HCT116 (cell line): ENCODE data around the gene CDKL2. TPM values are rescaled to one million over a fixed set of nuclear protein-coding genes. Genes with fewer than 3 reads are reported as not detected.

ENCODE experiments used
- ATAC-seq: fragments of 200-7000 bp; cut with Tn5 transposase; 2 replicates; pipeline ENCODE4 v1.9.1; 2020; ENCODE audit warnings: mild to moderate bottlenecking, moderate library complexity
- BruUV-seq: library from RNA; stranded (reverse); fragments of 400-500 nt; replicated peaks from 2 replicates; lab custom pipeline; 2021; lab: Mats Ljungman, UMichigan
- CTCF ChIA-PET: fragments of 300-600 bp; sonication (Branson Sonifier 250); formaldehyde crosslinking; loops from one replicate; lab custom pipeline; 2021; ENCODE audit warnings: antibody characterized with exemption; lab: Charles Lee
- POLR2A ChIA-PET: fragments of 300-600, 350-600 bp; sonication (Branson Sonifier 250); formaldehyde crosslinking; loops from one replicate; lab custom pipeline; 2021; ENCODE audit warnings: antibody characterized with exemption; lab: Charles Lee
- RAD21 ChIA-PET, 2 experiments: fragments of 300-600 bp; sonication (Branson Sonifier 250); formaldehyde crosslinking; loops; one replicate each; lab custom pipeline; 2023; ENCODE audit warnings: low total read pairs in 2 of 2; ENCODE audit not compliant: uncharacterized antibody in 2 of 2, unreplicated experiment in 2 of 2, low non-redundant PET in 1 of 2; lab: Charles Lee
- DNase-seq: peaks from one replicate; pipeline ENCODE4 v3.0.0-alpha.2; 2010; ENCODE audit warnings: low read depth, low spot score
- H2AFZ ChIP-seq: fragments of 200-600 bp; shearing (Covaris generic), sonication (generic); 2 replicates; pipeline ENCODE4 v1.6.1; 2017; ENCODE audit warnings: low read depth, mixed run types, mixed read lengths, antibody characterized with exemption, low read length; ENCODE audit not compliant: poor library complexity, severe bottlenecking
- H3K27ac ChIP-seq: 2 replicates; pipeline ENCODE4 v1.5.1; 2012; ENCODE audit warnings: low read depth, low read length
- H3K27me3 ChIP-seq: fragments of 200-600 bp; sonication (generic); 2 replicates; pipeline ENCODE4 v1.6.1; 2016; ENCODE audit warnings: mixed run types, low read length, mixed read lengths; ENCODE audit not compliant: insufficient read depth
- H3K36me3 ChIP-seq, 2 experiments: fragments of 200-500 bp in 1 of 2; fragments of 200-600 bp in 1 of 2; sonication (Bioruptor generic) in 1 of 2; sonication (generic) in 1 of 2; 2 replicates each; pipeline versions ENCODE4 v1.5.1 to v1.6.1; 2014 to 2016; ENCODE audit warnings: low read length in 2 of 2, inconsistent platforms in 1 of 2, mixed read lengths in 1 of 2, mixed run types in 1 of 2; ENCODE audit not compliant: insufficient read depth in 2 of 2, control insufficient read depth in 1 of 2
- H3K4me1 ChIP-seq, 2 experiments: fragments of 200-600 bp in 1 of 2; sonication (generic) in 1 of 2; 2 replicates each; pipeline versions ENCODE4 v1.5.1 to v1.6.1; 2012 to 2017; ENCODE audit warnings: low read length in 2 of 2, inconsistent platforms in 1 of 2, mild to moderate bottlenecking in 1 of 2, mixed read lengths in 1 of 2, mixed run types in 1 of 2, moderate library complexity in 1 of 2; ENCODE audit not compliant: insufficient read depth in 2 of 2, control insufficient read depth in 1 of 2
- H3K4me2 ChIP-seq: fragments of 200-600 bp; sonication (generic); 2 replicates; pipeline ENCODE4 v1.6.1; 2017; ENCODE audit warnings: mixed run types, low read length, mixed read lengths
- H3K4me3 ChIP-seq, 2 experiments: fragments of 200-600 bp in 1 of 2; sonication (generic) in 1 of 2; replicated peaks in 1 of 2; 2 replicates each; pipeline ENCODE4 v1.5.1; 2011 to 2016; ENCODE audit warnings: low read length in 2 of 2, control low read depth in 1 of 2, low read depth in 1 of 2, mild to moderate bottlenecking in 1 of 2, mixed read lengths in 1 of 2, mixed run types in 1 of 2
- H3K79me2 ChIP-seq: fragments of 200-600 bp; sonication (generic); 2 replicates; pipeline ENCODE4 v1.6.1; 2017; ENCODE audit warnings: mild to moderate bottlenecking, mixed run types, low read length, moderate library complexity, mixed read lengths; ENCODE audit not compliant: insufficient read depth
- H3K9ac ChIP-seq: fragments of 200-600 bp; sonication (generic); 2 replicates; pipeline ENCODE4 v1.6.1; 2016; ENCODE audit warnings: low read length, mixed read lengths
- H3K9me2 ChIP-seq: fragments of 200-600 bp; sonication (generic), shearing (Covaris generic); 2 replicates; pipeline ENCODE4 v1.6.1; 2017; ENCODE audit warnings: mixed run types, mild to moderate bottlenecking, moderate library complexity; ENCODE audit not compliant: insufficient read depth
- H3K9me3 ChIP-seq, 2 experiments: fragments of 200-500 bp in 1 of 2; fragments of 200-600 bp in 1 of 2; sonication (Bioruptor generic) in 1 of 2; sonication (generic) in 1 of 2; 2 replicates each; pipeline ENCODE4 v1.6.1; 2014 to 2017; ENCODE audit warnings: low read length in 2 of 2, mixed read lengths in 2 of 2, inconsistent platforms in 1 of 2, low read depth in 1 of 2, mild to moderate bottlenecking in 1 of 2, mixed run types in 1 of 2, moderate library complexity in 1 of 2; ENCODE audit not compliant: control insufficient read depth in 1 of 2, insufficient read depth in 1 of 2
- H4K20me1 ChIP-seq: fragments of 200-600 bp; sonication (generic), shearing (Covaris generic); 2 replicates; pipeline ENCODE4 v1.6.1; 2017; ENCODE audit warnings: mixed run types, mild to moderate bottlenecking, moderate library complexity; ENCODE audit not compliant: insufficient read depth
- CBX3 ChIP-seq: IDR thresholded peaks from 2 replicates; pipeline ENCODE4 v1.6.1; 2012; ENCODE audit warnings: low read depth
- EGR1 ChIP-seq: IDR thresholded peaks from 2 replicates; pipeline ENCODE4 v1.6.1; 2012; ENCODE audit warnings: low read depth
- EZH2phosphoT487 ChIP-seq: fragments of 200-600 bp; IDR thresholded peaks from 2 replicates; pipeline ENCODE4 v1.6.1; 2018; ENCODE audit warnings: antibody characterized with exemption, borderline replicate concordance
- POLR2A ChIP-seq: IDR thresholded peaks from 2 replicates; pipeline ENCODE4 v1.7.0; 2011; ENCODE audit warnings: borderline replicate concordance; ENCODE audit not compliant: insufficient read depth, insufficient read length; ENCODE audit errors: extremely low read depth
- POLR2AphosphoS5 ChIP-seq: IDR thresholded peaks from 2 replicates; pipeline ENCODE4 v1.6.1; 2011; ENCODE audit warnings: mild to moderate bottlenecking, low read depth, low read length, moderate library complexity
- intact Hi-C: fragments of 100-400 bp; cut with micrococcal nuclease; formaldehyde crosslinking; loops from 2 replicates; pipeline ENCODE4 v1.10.0; 2022
- total RNA-seq: library from RNA; stranded (reverse); gene quantifications from one replicate; pipeline ENCODE4 v1.2.1, GENCODE V29; 2021; ENCODE audit not compliant: unreplicated experiment
- TF ChIP-seq, protein P1 (sequence below), 3 experiments: fragments of 200-600 bp in 1 of 3; sonication (generic) in 1 of 3; IDR thresholded peaks in 2 of 3; conservative IDR thresholded peaks in 1 of 3; 2 replicates each; pipeline ENCODE4 v1.5.1; 2012 to 2017; ENCODE audit warnings: low read depth in 2 of 3, low read length in 2 of 3, antibody characterized with exemption in 1 of 3, borderline replicate concordance in 1 of 3, control low read depth in 1 of 3, mild to moderate bottlenecking in 1 of 3, mixed read lengths in 1 of 3, mixed run types in 1 of 3, moderate library complexity in 1 of 3; ENCODE audit not compliant: insufficient read depth in 1 of 3

The CDKL2 gene
- total RNA-seq, 1 experiment from 2014 or later: 1.2 TPM

DNA sequence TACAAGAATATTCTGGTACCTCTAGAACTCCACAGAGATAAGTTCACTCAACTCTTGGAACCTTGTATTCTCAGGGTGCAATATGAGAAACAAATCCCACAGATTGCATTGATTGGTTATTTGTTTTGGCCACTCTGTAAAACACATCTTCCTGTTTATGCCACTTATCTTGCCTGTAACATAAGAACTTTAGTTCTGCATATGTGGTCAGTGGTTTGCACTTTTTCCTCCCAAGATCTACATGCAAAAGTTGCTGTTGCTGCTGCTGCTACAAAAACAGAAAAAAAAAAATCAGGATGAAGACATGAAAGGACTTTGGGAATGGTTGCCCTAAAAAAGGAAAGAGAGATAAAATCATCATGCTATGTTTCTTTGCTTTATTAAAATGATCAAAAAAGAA, 64.8 kb downstream of the CDKL2 start:
- Histone ChIP-seq H3K9ac (no peak overlapping the region), H3K4me2 (no peak overlapping the region), H4K20me1 (no peaks in the 10 kb centered on the region), H3K9me2 (no peaks in the 10 kb centered on the region), H3K36me3 (no peaks in the 10 kb centered on the region), H3K27me3 (no peaks in the 10 kb centered on the region), H3K27ac (no peak overlapping the region), H3K4me3 (no peak overlapping the region), H2AFZ (no peak overlapping the region), H3K79me2 (no peaks in the 10 kb centered on the region), H3K4me1 (no peaks in the 10 kb centered on the region), H3K9me3 (no peaks in the 10 kb centered on the region)
- RAD21 ChIA-PET: no interaction called here
- intact Hi-C loops: no loop called here
- CTCF ChIA-PET: no interaction called here
- POLR2A ChIA-PET: no interaction called here
- no TSS peak for BruUV-seq
- DNase-seq (no peak), ATAC-seq (no peak)
- no peak for TF ChIP-seq CBX3
- TF ChIP-seq, protein P1, sequence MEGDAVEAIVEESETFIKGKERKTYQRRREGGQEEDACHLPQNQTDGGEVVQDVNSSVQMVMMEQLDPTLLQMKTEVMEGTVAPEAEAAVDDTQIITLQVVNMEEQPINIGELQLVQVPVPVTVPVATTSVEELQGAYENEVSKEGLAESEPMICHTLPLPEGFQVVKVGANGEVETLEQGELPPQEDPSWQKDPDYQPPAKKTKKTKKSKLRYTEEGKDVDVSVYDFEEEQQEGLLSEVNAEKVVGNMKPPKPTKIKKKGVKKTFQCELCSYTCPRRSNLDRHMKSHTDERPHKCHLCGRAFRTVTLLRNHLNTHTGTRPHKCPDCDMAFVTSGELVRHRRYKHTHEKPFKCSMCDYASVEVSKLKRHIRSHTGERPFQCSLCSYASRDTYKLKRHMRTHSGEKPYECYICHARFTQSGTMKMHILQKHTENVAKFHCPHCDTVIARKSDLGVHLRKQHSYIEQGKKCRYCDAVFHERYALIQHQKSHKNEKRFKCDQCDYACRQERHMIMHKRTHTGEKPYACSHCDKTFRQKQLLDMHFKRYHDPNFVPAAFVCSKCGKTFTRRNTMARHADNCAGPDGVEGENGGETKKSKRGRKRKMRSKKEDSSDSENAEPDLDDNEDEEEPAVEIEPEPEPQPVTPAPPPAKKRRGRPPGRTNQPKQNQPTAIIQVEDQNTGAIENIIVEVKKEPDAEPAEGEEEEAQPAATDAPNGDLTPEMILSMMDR (IDR thresholded peaks at IDR 0.05 in 2 of 3, conservative IDR thresholded peaks at IDR 0.05 in 1 of 3; ENCODE audit: borderline replicate concordance in 1 of 3, insufficient read depth in 1 of 3, low read depth in 2 of 3, low read length in 2 of 3): no peak
- TF ChIP-seq EGR1: no peak

DNA sequence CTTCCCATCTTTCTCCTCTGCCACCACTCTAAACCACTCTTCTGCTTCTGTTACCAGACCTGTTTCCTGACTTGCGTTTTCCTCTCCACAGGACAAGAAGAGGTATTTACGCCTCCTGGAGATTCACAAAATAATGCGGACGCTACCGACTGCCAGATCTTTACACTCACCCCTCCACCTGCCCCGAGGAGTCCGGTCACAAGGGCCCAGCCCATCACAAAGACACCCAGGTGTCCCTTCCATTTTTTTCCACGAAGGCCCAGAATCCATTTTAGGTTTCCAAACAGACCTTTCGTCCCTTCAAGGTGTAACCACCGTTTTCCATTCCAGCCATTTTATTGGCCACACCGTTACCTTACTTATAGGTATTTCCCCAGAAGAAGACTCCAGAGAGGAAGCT, 66.3 kb downstream of the CDKL2 start:
- Histone ChIP-seq H2AFZ (no peak overlapping the region), H4K20me1 (no peaks in the 10 kb centered on the region), H3K79me2 (no peaks in the 10 kb centered on the region), H3K36me3 (no peaks in the 10 kb centered on the region), H3K27ac (no peak overlapping the region), H3K9ac (no peak overlapping the region), H3K4me2 (no peak overlapping the region), H3K9me3 (no peaks in the 10 kb centered on the region), H3K9me2 (no peaks in the 10 kb centered on the region), H3K4me3 (no peak overlapping the region), H3K4me1 (no peaks in the 10 kb centered on the region), H3K27me3 (no peaks in the 10 kb centered on the region)
- ChIA-PET CTCF (no interaction called here), RAD21 (no interaction called here), POLR2A (no interaction called here)
- TF ChIP-seq EZH2phosphoT487: no peak
- no peak for TF ChIP-seq POLR2A
- no peak for TF ChIP-seq POLR2AphosphoS5
- no peak for ATAC-seq
- intact Hi-C loops: no loop called here
- no peak for DNase-seq
- no TSS peak for BruUV-seq
